Neural cell (in vitro differentiated cells): ENCODE data around the gene SMIM21. TPM values are rescaled to one million over a fixed set of nuclear protein-coding genes. Genes with fewer than 3 reads are reported as not detected.

Experiments used
- H2AFZ ChIP-seq: fragments of 200-600, 300-800 bp; sonication (generic), shearing (Covaris generic); 2 replicates; pipeline ENCODE4 v1.6.0; 2014; ENCODE audit warnings: low read depth, mild to moderate bottlenecking, antibody characterized with exemption, low read length, moderate library complexity
- H3F3A ChIP-seq: fragments of 200-600 bp; shearing (Covaris generic); 2 replicates; pipeline ENCODE4 v1.6.1; 2016; ENCODE audit warnings: mild to moderate bottlenecking, moderate library complexity, mixed read lengths, antibody characterized with exemption, low read length; ENCODE audit not compliant: insufficient read depth, poor library complexity, severe bottlenecking
- H3K27ac ChIP-seq: fragments of 200-600, 300-800 bp; sonication (generic), shearing (Covaris generic); 2 replicates; pipeline ENCODE4 v1.5.1; 2014; ENCODE audit warnings: mild to moderate bottlenecking, low read length, moderate library complexity
- H3K27me3 ChIP-seq: fragments of 300-800, 200-600 bp; sonication (generic), shearing (Covaris generic); 2 replicates; pipeline ENCODE4 v1.6.0; 2014; ENCODE audit warnings: mild to moderate bottlenecking, low read depth, low read length, moderate library complexity; ENCODE audit not compliant: insufficient read depth
- H3K36me3 ChIP-seq: fragments of 300-800, 200-600 bp; sonication (generic), shearing (Covaris generic); 2 replicates; pipeline ENCODE4 v1.5.1; 2014; ENCODE audit warnings: mild to moderate bottlenecking, antibody characterized with exemption, low read length, moderate library complexity; ENCODE audit not compliant: insufficient read depth
- H3K4me2 ChIP-seq: fragments of 300-800, 200-600 bp; sonication (generic), shearing (Covaris generic); 2 replicates; pipeline ENCODE4 v1.6.0; 2014; ENCODE audit warnings: mild to moderate bottlenecking, low read length
- H3K4me3 ChIP-seq: fragments of 300-800, 200-600 bp; sonication (generic), shearing (Covaris generic); 2 replicates; pipeline ENCODE4 v1.5.1; 2014; ENCODE audit warnings: mild to moderate bottlenecking, low read length, moderate library complexity
- H3K79me2 ChIP-seq: fragments of 200-600 bp; shearing (Covaris generic); replicated peaks from 2 replicates; pipeline ENCODE4 v1.6.0; 2014; ENCODE audit warnings: mild to moderate bottlenecking, low read length, moderate library complexity; ENCODE audit not compliant: insufficient read depth
- H3K9ac ChIP-seq: fragments of 300-800, 200-600 bp; sonication (generic), shearing (Covaris generic); 2 replicates; pipeline ENCODE4 v1.6.1; 2016; ENCODE audit warnings: mild to moderate bottlenecking, low read length, mixed read lengths
- H3K9me2 ChIP-seq: fragments of 200-600 bp; shearing (Covaris generic); 2 replicates; pipeline ENCODE4 v1.6.1; 2016; ENCODE audit warnings: mild to moderate bottlenecking, low read length, mixed read lengths; ENCODE audit not compliant: insufficient read depth
- H3K9me3 ChIP-seq: fragments of 200-600, 300-800 bp; sonication (generic), shearing (Covaris generic); 2 replicates; pipeline ENCODE4 v1.6.1; 2016; ENCODE audit warnings: mild to moderate bottlenecking, mixed run types, low read length, moderate library complexity, mixed read lengths
- H4K20me1 ChIP-seq: fragments of 200-600 bp; shearing (Covaris generic); 2 replicates; pipeline ENCODE4 v1.6.1; 2016; ENCODE audit warnings: mild to moderate bottlenecking, mixed run types; ENCODE audit not compliant: insufficient read depth
- CTCF ChIP-seq: fragments of 450-650 bp; IDR thresholded peaks from 2 replicates; pipeline ENCODE4 v1.5.1; 2014; ENCODE audit warnings: antibody characterized with exemption, mild to moderate bottlenecking, moderate library complexity; ENCODE audit not compliant: poor library complexity, severe bottlenecking
- EP300 ChIP-seq: fragments of 450-650 bp; conservative IDR thresholded peaks from 2 replicates; pipeline ENCODE4 v1.6.1; 2014; ENCODE audit warnings: antibody characterized with exemption, mild to moderate bottlenecking, moderate library complexity; ENCODE audit not compliant: poor library complexity, severe bottlenecking
- EZH2 ChIP-seq: fragments of 200-600, 300-800 bp; shearing (Covaris generic), sonication (generic); IDR thresholded peaks from 2 replicates; pipeline ENCODE4 v1.6.1; 2014; ENCODE audit warnings: antibody characterized with exemption, low read length, borderline replicate concordance, mild to moderate bottlenecking; ENCODE audit not compliant: insufficient read depth, poor library complexity, severe bottlenecking
- MXI1 ChIP-seq: fragments of 450-650 bp; conservative IDR thresholded peaks from 2 replicates; pipeline ENCODE4 v1.6.1; 2014; ENCODE audit warnings: antibody characterized with exemption, mild to moderate bottlenecking; ENCODE audit not compliant: poor library complexity, severe bottlenecking
- POLR2AphosphoS5 ChIP-seq: IDR thresholded peaks from 2 replicates; pipeline ENCODE4 v1.6.1; 2012
- RAD21 ChIP-seq: fragments of 450-650 bp; conservative IDR thresholded peaks from 2 replicates; pipeline ENCODE4 v1.6.1; 2014; ENCODE audit warnings: antibody characterized with exemption, mild to moderate bottlenecking, moderate library complexity
- REST ChIP-seq: IDR thresholded peaks from 2 replicates; pipeline ENCODE4 v1.6.1; 2012; ENCODE audit warnings: borderline replicate concordance
- SMC3 ChIP-seq: fragments of 450-650 bp; conservative IDR thresholded peaks from 2 replicates; pipeline ENCODE4 v1.6.1; 2014; ENCODE audit warnings: antibody characterized with exemption, mild to moderate bottlenecking, moderate library complexity; ENCODE audit not compliant: poor library complexity
- TAF1 ChIP-seq: IDR thresholded peaks from 2 replicates; pipeline ENCODE4 v1.6.1; 2012; ENCODE audit warnings: low read depth
- polyA plus RNA-seq: library from polyadenylated mRNA; depleted of rRNA; stranded (reverse); fragments of >200 nt; gene quantifications from 2 replicates; pipeline ENCODE4 v1.2.3, GENCODE V29; 2014

SMIM21 gene
- polyA plus RNA-seq, 1 donor from 2014 or later: not detected

- Histone ChIP-seq H3K9ac (no peak overlapping the region), H2AFZ (no peak overlapping the region), H3K4me2 (no peak overlapping the region), H3K79me2 (no peaks in the 10 kb centered on the region), H3K9me3 (no peaks in the 10 kb centered on the region), H3K9me2 (no peaks in the 10 kb centered on the region), H3F3A (no peaks in the 10 kb centered on the region), H3K36me3 (no peaks in the 10 kb centered on the region), H3K27ac (no peak overlapping the region), H4K20me1 (no peaks in the 10 kb centered on the region), H3K27me3 (no peaks in the 10 kb centered on the region), H3K4me3 (no peak overlapping the region)
- no peak for TF ChIP-seq RAD21
- no peak for TF ChIP-seq MXI1
- no peak for TF ChIP-seq TAF1
- TF ChIP-seq SMC3: no peak
- TF ChIP-seq REST: no peak
These were observed 49.6 kb downstream of the SMIM21 start for GRCh38 chr18:75377926-75378325.

- Histone ChIP-seq H3K9me3 (no peaks in the 10 kb centered on the region), H3K36me3 (no peaks in the 10 kb centered on the region), H3K79me2 (no peaks in the 10 kb centered on the region), H3F3A (no peaks in the 10 kb centered on the region), H3K27ac (no peak overlapping the region), H3K9ac (no peak overlapping the region), H3K4me2 (no peak overlapping the region), H3K9me2 (no peaks in the 10 kb centered on the region), H2AFZ (no peak overlapping the region), H4K20me1 (no peaks in the 10 kb centered on the region), H3K27me3 (no peaks in the 10 kb centered on the region), H3K4me3 (no peak overlapping the region)
- TF ChIP-seq SMC3: no peak
- no peak for TF ChIP-seq CTCF
- TF ChIP-seq RAD21: no peak
- TF ChIP-seq REST: no peak
- TF ChIP-seq POLR2AphosphoS5: no peak
- no peak for TF ChIP-seq EP300
- no peak for TF ChIP-seq TAF1
- no peak for TF ChIP-seq EZH2
These were observed 50.2 kb downstream of the SMIM21 start for GRCh38 chr18:75377258-75377657.
